HG02642 (cell line): ENCODE results near the gene DRC3.
A peak's percentile ranks its signal among the peaks of the same experiment; 100 is the strongest.

Experiments used
- ATAC-seq: cut with Tn5 transposase; IDR thresholded peaks from one replicate; pipeline ENCODE4 v1.9.1; 2021; ENCODE audit warnings: mild to moderate bottlenecking; ENCODE audit not compliant: unreplicated experiment, poor library complexity

The DRC3 gene

GRCh38 chr17:18015593-18015992 is 42.9 kb downstream of the DRC3 start:
- ATAC-seq = no peak

GRCh38 chr17:18016426-18016825 is 43.8 kb downstream of the DRC3 start:
- ATAC-seq = no peak

GRCh38 chr17:18017958-18018357 is 45.3 kb downstream of the DRC3 start:
- ATAC-seq = no peak

- no peak for ATAC-seq
Observed at GRCh38 chr17:18018411-18018921, 45.8 kb downstream of the DRC3 start.

- ATAC-seq = no peak
Observed at GRCh38 chr17:18019838-18020154, 47.1 kb downstream of the DRC3 start.

GRCh38 chr17:18020971-18021370 is 48.3 kb downstream of the DRC3 start:
- ATAC-seq = no peak

GRCh38 chr17:18021372-18021771 is 48.7 kb downstream of the DRC3 start:
- ATAC-seq = no peak

GRCh38 chr17:18025241-18025944 is 52.7 kb downstream of the DRC3 start:
- no peak for ATAC-seq

GRCh38 chr17:18025945-18026776 is 53.5 kb downstream of the DRC3 start:
- ATAC-seq = no peak

GRCh38 chr17:18027280-18027679 is 54.6 kb downstream of the DRC3 start:
- ATAC-seq = no peak

GRCh38 chr17:18028114-18028951 is 55.7 kb downstream of the DRC3 start:
- ATAC-seq = no peak

GRCh38 chr17:18028952-18029540 is 56.4 kb downstream of the DRC3 start:
- ATAC-seq = no peak

- no peak for ATAC-seq
Observed at GRCh38 chr17:18031955-18032354, 59.3 kb downstream of the DRC3 start.

- ATAC-seq = peak; percentile 69
Observed at GRCh38 chr17:18033442-18034099, 60.9 kb downstream of the DRC3 start.

- no peak for ATAC-seq
Observed at GRCh38 chr17:18035704-18036103, 63.0 kb downstream of the DRC3 start.

GRCh38 chr17:18037486-18037885 is 64.8 kb downstream of the DRC3 start:
- no peak for ATAC-seq

- ATAC-seq = no peak
Observed at GRCh38 chr17:18038149-18038850, 65.6 kb downstream of the DRC3 start.

GRCh38 chr17:18038861-18039534 is 66.3 kb downstream of the DRC3 start, which contains the start of the genes ATPAF2 and GID4:
Gene ATPAF2, minus strand, starts transcription at chr17:18039168. Its CDS starts 155 bp downstream, at chr17:18039013.
Gene GID4, plus strand, starts transcription at chr17:18039408. Its CDS starts 57 bp downstream, at chr17:18039465.
- peak; percentile 90 for ATAC-seq
